Renal pelvis (tissue), 3 donors: Measurements from ENCODE around the gene RCOR3. TPM values are rescaled to one million over a fixed set of nuclear protein-coding genes. Genes with fewer than 3 reads are reported as not detected.

Source experiments
- polyA plus RNA-seq, 3 donors: library from polyadenylated mRNA; unstranded; fragments of 120-200 nt; gene quantifications; one replicate each; pipeline ENCODE4 v1.2.1, GENCODE V29; 2013; ENCODE audit not compliant: insufficient read length in 3 of 3

Gene RCOR3
- polyA plus RNA-seq, 3 donors = 70.9 to 100 (median 91.5) TPM

Other genes starting within 250 kb of the RCOR3 start
- gene KCNH1, start 125.2 kb upstream of the RCOR3 start, polyA plus RNA-seq = under 1 TPM; 0.14 to 0.35 (median 0.28) TPM
- gene TRAF5, start 67.5 kb downstream of the RCOR3 start, polyA plus RNA-seq = 10 to 100 TPM; 10.9 to 24.1 (median 22.5) TPM
- under 1 TPM; 0.22 to 0.57 (median 0.39) TPM for gene RD3, start 232.8 kb downstream of the RCOR3 start, polyA plus RNA-seq